Thoracic aorta (tissue), 2 donors: ENCODE measurements around the gene SHISA4. TPM values are rescaled to one million over a fixed set of nuclear protein-coding genes. Genes with fewer than 3 reads are reported as not detected.
A peak's percentile ranks its signal among the peaks of the same experiment; 100 is the strongest.
"Not testable (repeated sequence)": the region's sequence is repeated elsewhere in the genome, so short reads cannot be mapped to it uniquely, and the experiment has no call there.

Source experiments
- ATAC-seq: fragments of 150-250 bp; one replicate; pipeline ENCODE4 v1.8.0; 2017; ENCODE audit warnings: low read depth; ENCODE audit not compliant: insufficient number of reproducible peaks, low FRiP score
- DNase-seq: peaks from one replicate; pipeline ENCODE4 v3.0.0-alpha.2; 2020; ENCODE audit warnings: low spot score
- H3K27ac ChIP-seq, 2 donors: fragments of 200-600 bp; sonication (generic); 1 replicate in 1 of 2; 2 replicates in 1 of 2; pipeline ENCODE4 v1.5.1; 2016; ENCODE audit warnings: mild to moderate bottlenecking in 2 of 2, moderate library complexity in 2 of 2
- H3K27me3 ChIP-seq: fragments of 200-600 bp; sonication (generic); replicated peaks from 2 replicates; pipeline ENCODE4 v1.6.0; 2016; ENCODE audit warnings: mild to moderate bottlenecking; ENCODE audit not compliant: insufficient read depth
- H3K36me3 ChIP-seq: fragments of 200-600 bp; sonication (generic); one replicate; pipeline ENCODE4 v1.5.1; 2016
- H3K4me1 ChIP-seq, 2 donors: fragments of 200-600 bp; sonication (generic); 1 replicate in 1 of 2; 2 replicates in 1 of 2; pipeline versions ENCODE4 v1.5.1 to v1.6.0; 2016; ENCODE audit warnings: low read depth in 2 of 2, mild to moderate bottlenecking in 1 of 2; ENCODE audit not compliant: control insufficient read depth in 1 of 2
- H3K4me3 ChIP-seq: fragments of 200-600 bp; sonication (generic); 2 replicates; pipeline ENCODE4 v1.5.1; 2016; ENCODE audit warnings: mild to moderate bottlenecking
- H3K9me3 ChIP-seq: fragments of 200-600 bp; sonication (generic); 2 replicates; pipeline ENCODE4 v1.5.1; 2016
- CTCF ChIP-seq: fragments of 200-600 bp; sonication (generic); IDR thresholded peaks from one replicate; pipeline ENCODE4 v1.5.1; 2019; ENCODE audit warnings: antibody characterized with exemption
- total RNA-seq, 2 donors: library from RNA; depleted of rRNA; stranded (reverse); fragments of >200 nt; gene quantifications; one replicate each; pipeline versions ENCODE4 v1.1.0 to v1.2.3, GENCODE V29; 2016

The SHISA4 gene
- total RNA-seq, 2 donors from 2014 or later = 38.9 to 115 TPM

GRCh38 chr1:201849372-201850052, 39.2 kb upstream of the SHISA4 start:
- H3K27me3 ChIP-seq = no peaks in the 10 kb centered on the region
- H3K9me3 ChIP-seq = no peaks in the 10 kb centered on the region
- peaks cover 36 to 61% of the 10 kb centered on the region in 2 donors for H3K4me1 ChIP-seq
- H3K36me3 ChIP-seq = peaks cover 29% of the 10 kb centered on the region
- ATAC-seq = peak; percentile 10
- H3K27ac ChIP-seq = peak overlapping the region; percentile 68 to 76
- no peak overlapping the region for H3K4me3 ChIP-seq
- DNase-seq = no peak
- TF ChIP-seq CTCF = no peak

GRCh38 chr1:201850053-201850397, 38.7 kb upstream of the SHISA4 start:
- Histone ChIP-seq H3K4me3 (no peak overlapping the region), H3K9me3 (no peaks in the 10 kb centered on the region), H3K36me3 (peaks cover 33% of the 10 kb centered on the region), H3K27ac (peak overlapping the region; percentile 68 to 76), H3K4me1 (peaks cover 36 to 61% of the 10 kb centered on the region in 2 donors), H3K27me3 (no peaks in the 10 kb centered on the region)
- peak; percentile 62 for ATAC-seq
- no peak for TF ChIP-seq CTCF
- DNase-seq = no peak

GRCh38 chr1:201851949-201852348, 36.7 kb upstream of the SHISA4 start:
- Histone ChIP-seq H3K4me1 (peaks cover 31 to 44% of the 10 kb centered on the region in 2 donors), H3K36me3 (peaks cover 47% of the 10 kb centered on the region), H3K4me3 (no peak overlapping the region), H3K9me3 (no peaks in the 10 kb centered on the region), H3K27ac (no peak overlapping the region), H3K27me3 (no peaks in the 10 kb centered on the region)
- ATAC-seq (no peak), DNase-seq (no peak)
- no peak for TF ChIP-seq CTCF

- H3K9me3 ChIP-seq, ATAC-seq, H3K4me1 ChIP-seq, H3K27me3 ChIP-seq, H3K4me3 ChIP-seq, DNase-seq, H3K27ac ChIP-seq: not testable (repeated sequence)
- H3K36me3 ChIP-seq = peaks cover 63% of the 10 kb centered on the region
These were observed 32.0 kb upstream of the SHISA4 start for GRCh38 chr1:201856722-201857121.

- no peak overlapping the region for H3K4me3 ChIP-seq
- no peaks in the 10 kb centered on the region for H3K4me1 ChIP-seq
- no peak for TF ChIP-seq CTCF
- no peaks in the 10 kb centered on the region for H3K9me3 ChIP-seq
- no peak overlapping the region for H3K27ac ChIP-seq
- H3K27me3 ChIP-seq = no peaks in the 10 kb centered on the region
- DNase-seq = no peak
- H3K36me3 ChIP-seq = peaks cover 49% of the 10 kb centered on the region
- no peak for ATAC-seq
These were observed 29.3 kb upstream of the SHISA4 start for GRCh38 chr1:201859424-201859823.

- Histone ChIP-seq H3K4me3 (no peak overlapping the region), H3K36me3 (peaks cover 41% of the 10 kb centered on the region), H3K27ac (no peak overlapping the region), H3K27me3 (no peaks in the 10 kb centered on the region), H3K4me1 (no peaks in the 10 kb centered on the region), H3K9me3 (no peaks in the 10 kb centered on the region)
- TF ChIP-seq CTCF = no peak
- DNase-seq = no peak
- ATAC-seq = no peak
These were observed 27.2 kb upstream of the SHISA4 start for GRCh38 chr1:201861448-201861847.
